Islet precursor cell (in vitro differentiated cells): Measurements from ENCODE around the gene EGFR.
A peak's percentile ranks its signal among the peaks of the same experiment; 100 is the strongest.

Source experiments
- DNase-seq: peaks from one replicate; pipeline ENCODE4 v3.0.0-alpha.2; 2018

The EGFR gene

GRCh38 chr7:55198634-55199392 lies 180.0 kb downstream of the EGFR start:
- DNase-seq: peak; percentile 14

GRCh38 chr7:55199418-55199817 lies 180.6 kb downstream of the EGFR start:
- DNase-seq: no peak

- no peak for DNase-seq
These were observed 181.6 kb downstream of the EGFR start for GRCh38 chr7:55200441-55200840.

- peak; percentile 48 for DNase-seq
These were observed 183.5 kb downstream of the EGFR start for GRCh38 chr7:55202150-55202913.

GRCh38 chr7:55203300-55203699 lies 184.5 kb downstream of the EGFR start:
- DNase-seq: no peak

- peak; percentile 36 for DNase-seq
These were observed 186.5 kb downstream of the EGFR start for GRCh38 chr7:55205124-55205955.

- DNase-seq: no peak
These were observed 187.6 kb downstream of the EGFR start for GRCh38 chr7:55206235-55207029.

- DNase-seq: peak; percentile 38
These were observed 188.8 kb downstream of the EGFR start for GRCh38 chr7:55207436-55208125.

GRCh38 chr7:55209366-55209765 lies 190.5 kb downstream of the EGFR start:
- no peak for DNase-seq

GRCh38 chr7:55210176-55210575 lies 191.4 kb downstream of the EGFR start:
- no peak for DNase-seq

- DNase-seq: no peak
These were observed 191.9 kb downstream of the EGFR start for GRCh38 chr7:55210716-55211115.

- DNase-seq: no peak
These were observed 192.9 kb downstream of the EGFR start for GRCh38 chr7:55211726-55212125.

GRCh38 chr7:55212176-55212575 lies 193.4 kb downstream of the EGFR start:
- DNase-seq: no peak

- DNase-seq: no peak
These were observed 194.0 kb downstream of the EGFR start for GRCh38 chr7:55212838-55213237.

GRCh38 chr7:55214707-55215106 lies 195.9 kb downstream of the EGFR start:
- no peak for DNase-seq

GRCh38 chr7:55223023-55223422 lies 204.2 kb downstream of the EGFR start:
- no peak for DNase-seq

- peak; percentile 14 for DNase-seq
These were observed 205.3 kb downstream of the EGFR start for GRCh38 chr7:55224111-55224510.

GRCh38 chr7:55224810-55225209 lies 206.0 kb downstream of the EGFR start:
- DNase-seq: no peak

GRCh38 chr7:55230014-55230413 lies 211.2 kb downstream of the EGFR start:
- no peak for DNase-seq

- peak; percentile 43 for DNase-seq
These were observed 213.0 kb downstream of the EGFR start for GRCh38 chr7:55231736-55232280.

GRCh38 chr7:55233001-55233400 lies 214.2 kb downstream of the EGFR start:
- peak; percentile 16 for DNase-seq

GRCh38 chr7:55234408-55234807 lies 215.6 kb downstream of the EGFR start:
- DNase-seq: no peak
